NCI-H2196 treated with DMSO at 0.1 percent for 48 hours (cell line): Measurements from ENCODE around the gene COL18A1.
A peak's percentile ranks its signal among the peaks of the same experiment; 100 is the strongest.
"Not testable (repeated sequence)": the region's sequence is repeated elsewhere in the genome, so short reads cannot be mapped to it uniquely, and the experiment has no call there.

ENCODE experiments used
- DNase-seq: peaks from one replicate; lab custom pipeline; 2025; ENCODE audit not compliant: unreplicated experiment; lab: John Stamatoyannopoulos, UW

COL18A1 gene

GRCh38 chr21:45404730-45405270 lies at the start of gene COL18A1:
COL18A1 (plus strand) TSS chr21:45405165; CDS start chr21:45405231, 66 bp downstream.
- peak; percentile 25 for DNase-seq

- no peak for DNase-seq
Observed at GRCh38 chr21:45355573-45355972, 49.4 kb upstream of the COL18A1 start.

GRCh38 chr21:45356251-45356650 lies 48.7 kb upstream of the COL18A1 start:
- DNase-seq: no peak

GRCh38 chr21:45356653-45357435 lies 48.1 kb upstream of the COL18A1 start:
- DNase-seq: no peak

GRCh38 chr21:45357436-45358260 lies 47.3 kb upstream of the COL18A1 start:
- DNase-seq: no peak

GRCh38 chr21:45358261-45358670 lies 46.7 kb upstream of the COL18A1 start:
- DNase-seq: no peak

- no peak for DNase-seq
Observed at GRCh38 chr21:45358711-45359310, 46.2 kb upstream of the COL18A1 start.

- DNase-seq: no peak
Observed at GRCh38 chr21:45359451-45360217, 45.3 kb upstream of the COL18A1 start.

GRCh38 chr21:45361033-45361997 lies 43.6 kb upstream of the COL18A1 start:
- no peak for DNase-seq

GRCh38 chr21:45362077-45362747 lies 42.8 kb upstream of the COL18A1 start:
- DNase-seq: no peak

- DNase-seq: no peak
Observed at GRCh38 chr21:45362748-45363145, 42.2 kb upstream of the COL18A1 start.

GRCh38 chr21:45363272-45363671 lies 41.7 kb upstream of the COL18A1 start:
- not testable (repeated sequence) for DNase-seq

GRCh38 chr21:45363921-45364467 lies 41.0 kb upstream of the COL18A1 start:
- DNase-seq: no peak

- DNase-seq: no peak
Observed at GRCh38 chr21:45364468-45365185, 40.3 kb upstream of the COL18A1 start.

GRCh38 chr21:45365186-45365607 lies 39.8 kb upstream of the COL18A1 start:
- DNase-seq: no peak

- no peak for DNase-seq
Observed at GRCh38 chr21:45365608-45366241, 39.2 kb upstream of the COL18A1 start.

GRCh38 chr21:45366476-45366875 lies 38.5 kb upstream of the COL18A1 start:
- DNase-seq: no peak
